K562 (cell line): Measurements from ENCODE around the gene LAMTOR5. TPM values are rescaled to one million over a fixed set of nuclear protein-coding genes. Genes with fewer than 3 reads are reported as not detected.

Experiments
- BDP1 ChIP-seq: IDR thresholded peaks from 3 replicates; pipeline ENCODE4 v1.6.1; 2011; ENCODE audit not compliant: insufficient read length, insufficient read depth
- CEBPB ChIP-seq: fragments of 450-650 bp; IDR thresholded peaks from 2 replicates; pipeline ENCODE4 v1.6.1; 2016; ENCODE audit warnings: missing genetic modification characterization, missing compliant biosample characterization
- HMG20B ChIP-seq: fragments of 250-450 bp; sonication (Bioruptor Pico); IDR thresholded peaks from 2 replicates; pipeline ENCODE4 v1.5.0; 2021; ENCODE audit warnings: mild to moderate bottlenecking
- HOXB6 ChIP-seq: fragments of 250-450 bp; sonication (Bioruptor Pico); IDR thresholded peaks from 2 replicates; pipeline ENCODE4 v1.5.1; 2022; ENCODE audit warnings: mild to moderate bottlenecking, borderline replicate concordance
- MXI1 ChIP-seq: IDR thresholded peaks from 2 replicates; pipeline ENCODE4 v1.6.1; 2011; ENCODE audit warnings: low read depth, mild to moderate bottlenecking, improper control_type of control experiment, low read length
- NFE2 ChIP-seq: IDR thresholded peaks from 2 replicates; pipeline ENCODE4 v1.6.1; 2014; ENCODE audit warnings: antibody characterized with exemption, low read depth
- NFIC ChIP-seq: fragments of 450-650 bp; IDR thresholded peaks from 2 replicates; pipeline ENCODE4 v1.6.1; 2017; ENCODE audit warnings: mild to moderate bottlenecking, inconsistent platforms
- NR2C1 ChIP-seq, 2 experiments: fragments of 450-650 bp; IDR thresholded peaks; 2 replicates each; pipeline ENCODE4 v1.6.1; 2017; ENCODE audit warnings: mild to moderate bottlenecking in 2 of 2, antibody characterized with exemption in 1 of 2, inconsistent platforms in 1 of 2, missing compliant biosample characterization in 1 of 2, missing genetic modification characterization in 1 of 2
- ZFP30 ChIP-seq: fragments of 250-450 bp; sonication (Bioruptor Pico); IDR thresholded peaks from 2 replicates; pipeline ENCODE4 v1.8.0; 2022; ENCODE audit warnings: moderate library complexity, mild to moderate bottlenecking, inconsistent platforms, borderline replicate concordance
- ZNF134 ChIP-seq: fragments of 250-450 bp; sonication (Bioruptor Pico); conservative IDR thresholded peaks from 2 replicates; pipeline ENCODE4 v1.4.0; 2020
- ZNF408 ChIP-seq: fragments of 250-450 bp; sonication (Bioruptor Pico); IDR thresholded peaks from 2 replicates; pipeline ENCODE4 v1.4.0; 2020; ENCODE audit warnings: low read depth, mild to moderate bottlenecking, moderate library complexity
- polyA plus RNA-seq, 8 experiments: library from polyadenylated mRNA; depleted of rRNA in 4 of 8; stranded (reverse) in 5 of 8; unstranded in 3 of 8; fragments of >200 nt; fragmentation: Nextera tagmentation in 2 of 8; fragmentation: Illumina TruSeq in 1 of 8; extraction: Ambion mirVana in 2 of 8; extraction: Trizol in 1 of 8; gene quantifications; 2 replicates each; pipeline versions ENCODE4 v1.2.1 to v1.2.3, GENCODE V29; 2011 to 2014; ENCODE audit warnings: inconsistent platforms in 1 of 8, missing spikeins in 1 of 8
- total RNA-seq, 7 experiments: library from RNA; depleted of rRNA in 6 of 7; stranded (reverse); fragments of >200 nt in 6 of 7; fragmentation: Illumina TruSeq in 2 of 7; extraction: Trizol in 2 of 7; gene quantifications; 2 replicates each; pipeline versions ENCODE4 v1.2.1 to v1.2.3, GENCODE V29; 2011 to 2021; ENCODE audit warnings: low replicate concordance in 1 of 7
- TF ChIP-seq, protein P1 (sequence below), 2 experiments: fragments of 450-650 bp; IDR thresholded peaks; 2 replicates each; pipeline ENCODE4 v1.6.1; 2018; ENCODE audit warnings: mild to moderate bottlenecking in 2 of 2, low read depth in 1 of 2; ENCODE audit not compliant: partially characterized antibody in 2 of 2
- TF ChIP-seq, protein P2 (sequence below): fragments of 250-450 bp; sonication (Bioruptor Pico); IDR thresholded peaks from 2 replicates; pipeline ENCODE4 v1.8.0; 2022; ENCODE audit warnings: inconsistent platforms, mild to moderate bottlenecking, moderate library complexity, borderline replicate concordance
- TF ChIP-seq, protein P3 (sequence below): fragments of 150-350 bp; conservative IDR thresholded peaks from 2 replicates; pipeline ENCODE4 v1.6.1; 2014; ENCODE audit warnings: low read length

LAMTOR5 gene
- total and polyA plus RNA-seq, 9 of the 15 experiments (the other 6 are each of a cell fraction or from before 2014, with no cell fraction given) = 118 to 712 (median 241) TPM

DNA sequence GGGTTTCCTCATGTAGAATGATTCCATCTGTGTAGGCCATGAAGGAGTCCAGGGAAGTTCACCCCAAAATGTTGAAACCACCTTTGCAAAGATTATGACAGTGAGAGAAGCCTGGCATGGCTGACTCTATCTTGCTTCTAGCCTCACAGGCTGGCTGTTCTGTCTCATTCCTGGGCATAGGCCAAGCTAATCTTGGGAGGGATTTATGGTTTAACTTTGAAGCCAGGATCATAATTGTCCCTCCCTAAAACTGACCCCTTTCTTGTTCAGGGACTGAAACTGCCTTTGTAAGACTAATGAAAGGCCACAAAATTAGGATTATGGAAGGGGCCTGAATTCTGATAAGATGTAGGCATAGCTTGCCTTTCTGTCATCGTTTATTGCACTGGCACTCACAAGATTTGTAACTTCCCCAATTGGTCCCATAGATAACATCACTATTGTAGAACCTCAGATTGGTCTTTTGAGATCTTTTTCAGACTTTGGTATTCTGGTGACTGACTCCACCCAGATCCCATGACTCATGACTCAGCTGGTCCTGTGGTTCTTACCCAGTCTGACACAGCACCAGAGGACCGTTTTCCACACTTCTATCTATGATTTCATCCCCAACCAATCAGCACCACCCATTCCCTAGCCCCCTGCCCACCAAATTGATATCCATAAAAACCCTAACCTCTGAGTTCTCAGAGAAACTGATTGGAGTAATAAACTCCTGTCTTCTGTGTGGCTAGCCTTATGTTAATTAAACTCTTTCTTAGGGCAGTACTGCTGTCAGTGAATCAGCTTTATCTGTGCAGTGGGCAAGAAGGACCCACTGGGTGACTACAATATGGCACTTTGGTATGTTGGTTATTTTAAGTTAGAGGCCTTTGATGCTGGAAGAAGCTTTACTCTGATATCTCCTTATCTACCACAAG, 13.6 kb upstream of the LAMTOR5 start (continued):
- TF ChIP-seq, protein P1, sequence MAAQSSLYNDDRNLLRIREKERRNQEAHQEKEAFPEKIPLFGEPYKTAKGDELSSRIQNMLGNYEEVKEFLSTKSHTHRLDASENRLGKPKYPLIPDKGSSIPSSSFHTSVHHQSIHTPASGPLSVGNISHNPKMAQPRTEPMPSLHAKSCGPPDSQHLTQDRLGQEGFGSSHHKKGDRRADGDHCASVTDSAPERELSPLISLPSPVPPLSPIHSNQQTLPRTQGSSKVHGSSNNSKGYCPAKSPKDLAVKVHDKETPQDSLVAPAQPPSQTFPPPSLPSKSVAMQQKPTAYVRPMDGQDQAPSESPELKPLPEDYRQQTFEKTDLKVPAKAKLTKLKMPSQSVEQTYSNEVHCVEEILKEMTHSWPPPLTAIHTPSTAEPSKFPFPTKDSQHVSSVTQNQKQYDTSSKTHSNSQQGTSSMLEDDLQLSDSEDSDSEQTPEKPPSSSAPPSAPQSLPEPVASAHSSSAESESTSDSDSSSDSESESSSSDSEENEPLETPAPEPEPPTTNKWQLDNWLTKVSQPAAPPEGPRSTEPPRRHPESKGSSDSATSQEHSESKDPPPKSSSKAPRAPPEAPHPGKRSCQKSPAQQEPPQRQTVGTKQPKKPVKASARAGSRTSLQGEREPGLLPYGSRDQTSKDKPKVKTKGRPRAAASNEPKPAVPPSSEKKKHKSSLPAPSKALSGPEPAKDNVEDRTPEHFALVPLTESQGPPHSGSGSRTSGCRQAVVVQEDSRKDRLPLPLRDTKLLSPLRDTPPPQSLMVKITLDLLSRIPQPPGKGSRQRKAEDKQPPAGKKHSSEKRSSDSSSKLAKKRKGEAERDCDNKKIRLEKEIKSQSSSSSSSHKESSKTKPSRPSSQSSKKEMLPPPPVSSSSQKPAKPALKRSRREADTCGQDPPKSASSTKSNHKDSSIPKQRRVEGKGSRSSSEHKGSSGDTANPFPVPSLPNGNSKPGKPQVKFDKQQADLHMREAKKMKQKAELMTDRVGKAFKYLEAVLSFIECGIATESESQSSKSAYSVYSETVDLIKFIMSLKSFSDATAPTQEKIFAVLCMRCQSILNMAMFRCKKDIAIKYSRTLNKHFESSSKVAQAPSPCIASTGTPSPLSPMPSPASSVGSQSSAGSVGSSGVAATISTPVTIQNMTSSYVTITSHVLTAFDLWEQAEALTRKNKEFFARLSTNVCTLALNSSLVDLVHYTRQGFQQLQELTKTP (IDR thresholded peaks at IDR 0.05; ENCODE audit: low read depth in 1 of 2, partially characterized antibody in 2 of 2) = peak in 1 of 2 experiments; percentile 54
- TF ChIP-seq, protein P2, sequence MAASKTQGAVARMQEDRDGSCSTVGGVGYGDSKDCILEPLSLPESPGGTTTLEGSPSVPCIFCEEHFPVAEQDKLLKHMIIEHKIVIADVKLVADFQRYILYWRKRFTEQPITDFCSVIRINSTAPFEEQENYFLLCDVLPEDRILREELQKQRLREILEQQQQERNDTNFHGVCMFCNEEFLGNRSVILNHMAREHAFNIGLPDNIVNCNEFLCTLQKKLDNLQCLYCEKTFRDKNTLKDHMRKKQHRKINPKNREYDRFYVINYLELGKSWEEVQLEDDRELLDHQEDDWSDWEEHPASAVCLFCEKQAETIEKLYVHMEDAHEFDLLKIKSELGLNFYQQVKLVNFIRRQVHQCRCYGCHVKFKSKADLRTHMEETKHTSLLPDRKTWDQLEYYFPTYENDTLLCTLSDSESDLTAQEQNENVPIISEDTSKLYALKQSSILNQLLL = no peak
- TF ChIP-seq BDP1 (no peak), CEBPB (tag) (no peak), HMG20B (CRISPR knock-in tag) (no peak), ZNF408 (CRISPR knock-in tag) (no peak), NFE2 (peak; percentile 75), NR2C1 (IDR thresholded peaks at IDR 0.05) (no peak), NR2C1 (tag; IDR thresholded peaks at IDR 0.05) (no peak), ZNF134 (CRISPR knock-in tag) (0 out of 2 replicates have a peak, but pooled peaks have one; percentile 14), MXI1 (no peak), NFIC (no peak), ZFP30 (no peak), HOXB6 (no peak)
- TF ChIP-seq, protein P3, sequence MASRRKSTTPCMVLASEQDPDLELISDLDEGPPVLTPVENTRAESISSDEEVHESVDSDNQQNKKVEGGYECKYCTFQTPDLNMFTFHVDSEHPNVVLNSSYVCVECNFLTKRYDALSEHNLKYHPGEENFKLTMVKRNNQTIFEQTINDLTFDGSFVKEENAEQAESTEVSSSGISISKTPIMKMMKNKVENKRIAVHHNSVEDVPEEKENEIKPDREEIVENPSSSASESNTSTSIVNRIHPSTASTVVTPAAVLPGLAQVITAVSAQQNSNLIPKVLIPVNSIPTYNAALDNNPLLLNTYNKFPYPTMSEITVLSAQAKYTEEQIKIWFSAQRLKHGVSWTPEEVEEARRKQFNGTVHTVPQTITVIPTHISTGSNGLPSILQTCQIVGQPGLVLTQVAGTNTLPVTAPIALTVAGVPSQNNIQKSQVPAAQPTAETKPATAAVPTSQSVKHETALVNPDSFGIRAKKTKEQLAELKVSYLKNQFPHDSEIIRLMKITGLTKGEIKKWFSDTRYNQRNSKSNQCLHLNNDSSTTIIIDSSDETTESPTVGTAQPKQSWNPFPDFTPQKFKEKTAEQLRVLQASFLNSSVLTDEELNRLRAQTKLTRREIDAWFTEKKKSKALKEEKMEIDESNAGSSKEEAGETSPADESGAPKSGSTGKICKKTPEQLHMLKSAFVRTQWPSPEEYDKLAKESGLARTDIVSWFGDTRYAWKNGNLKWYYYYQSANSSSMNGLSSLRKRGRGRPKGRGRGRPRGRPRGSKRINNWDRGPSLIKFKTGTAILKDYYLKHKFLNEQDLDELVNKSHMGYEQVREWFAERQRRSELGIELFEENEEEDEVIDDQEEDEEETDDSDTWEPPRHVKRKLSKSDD = no peak
